Chondrocyte (in vitro differentiated cells): ENCODE results near the gene LMO1. TPM values are rescaled to one million over a fixed set of nuclear protein-coding genes. Genes with fewer than 3 reads are reported as not detected.

Experiments used
- DNase-seq: peaks from one replicate; pipeline ENCODE4 v3.0.0; 2021; ENCODE audit warnings: mixed read lengths, low spot score
- H3K27ac Mint-ChIP-seq: one replicate; pipeline ENCODE4 v1.8.0; 2021; ENCODE audit warnings: mild to moderate bottlenecking, moderate library complexity, mixed read lengths; ENCODE audit not compliant: unreplicated experiment
- H3K27me3 Mint-ChIP-seq: 2 replicates; pipeline ENCODE4 v1.8.0; 2021; ENCODE audit warnings: low read depth, mixed read lengths
- H3K36me3 Mint-ChIP-seq: 2 replicates; pipeline ENCODE4 v1.8.0; 2021; ENCODE audit warnings: low read depth, mixed read lengths
- H3K4me1 Mint-ChIP-seq: 2 replicates; pipeline ENCODE4 v1.8.0; 2021; ENCODE audit warnings: low read depth, mild to moderate bottlenecking, mixed read lengths
- H3K4me3 Mint-ChIP-seq: one replicate; pipeline ENCODE4 v1.8.0; 2021; ENCODE audit warnings: mild to moderate bottlenecking, moderate library complexity, mixed read lengths; ENCODE audit not compliant: unreplicated experiment
- H3K9me3 Mint-ChIP-seq: 2 replicates; pipeline ENCODE4 v1.8.0; 2021; ENCODE audit warnings: low read depth, mixed read lengths
- CTCF ChIP-seq: fragments of 200-600 bp; sonication (generic); IDR thresholded peaks from 2 replicates; pipeline ENCODE4 v1.5.0; 2021; ENCODE audit warnings: antibody characterized with exemption, mild to moderate bottlenecking, moderate library complexity
- total RNA-seq: library from RNA; stranded (reverse); gene quantifications from 3 replicates; pipeline ENCODE4 v1.2.1, GENCODE V29; 2021

LMO1 gene
- total RNA-seq, 1 donor from 2014 or later: not detected

- DNase-seq: no peak
- no peaks in the 10 kb centered on the region for H3K9me3 Mint-ChIP-seq
- TF ChIP-seq CTCF: peak; percentile 93
- no peaks in the 10 kb centered on the region for H3K4me1 Mint-ChIP-seq
- H3K36me3 Mint-ChIP-seq: no peaks in the 10 kb centered on the region
- H3K27ac Mint-ChIP-seq: no peak overlapping the region
- H3K4me3 Mint-ChIP-seq: no peak overlapping the region
- H3K27me3 Mint-ChIP-seq: peaks cover 44% of the 10 kb centered on the region
These were observed 71.4 kb downstream of the LMO1 start for GRCh38 chr11:8192016-8192895.

GRCh38 chr11:8190431-8190830, 73.2 kb downstream of the LMO1 start:
- Mint-ChIP-seq H3K4me1 (no peaks in the 10 kb centered on the region), H3K9me3 (peaks cover 3% of the 10 kb centered on the region), H3K36me3 (peaks cover 2% of the 10 kb centered on the region), H3K4me3 (no peak overlapping the region), H3K27ac (no peak overlapping the region), H3K27me3 (peaks cover 38% of the 10 kb centered on the region)
- no peak for TF ChIP-seq CTCF
- no peak for DNase-seq

GRCh38 chr11:8186429-8186828, 77.2 kb downstream of the LMO1 start:
- no peak overlapping the region for H3K4me3 Mint-ChIP-seq

GRCh38 chr11:8183111-8183510, 80.6 kb downstream of the LMO1 start:
- no peak for DNase-seq
- no peaks in the 10 kb centered on the region for H3K4me1 Mint-ChIP-seq
- H3K4me3 Mint-ChIP-seq: no peak overlapping the region
- H3K27me3 Mint-ChIP-seq: peaks cover 34% of the 10 kb centered on the region
- no peak for TF ChIP-seq CTCF
- peaks cover 2% of the 10 kb centered on the region for H3K36me3 Mint-ChIP-seq
- H3K27ac Mint-ChIP-seq: no peak overlapping the region
- H3K9me3 Mint-ChIP-seq: peaks cover 8% of the 10 kb centered on the region

More at GRCh38 chr11:8186429-8186828, 77.2 kb downstream of the LMO1 start:
- DNase-seq: no peak
- no peak overlapping the region for H3K27ac Mint-ChIP-seq
- peaks cover 2% of the 10 kb centered on the region for H3K36me3 Mint-ChIP-seq
- peaks cover 33% of the 10 kb centered on the region for H3K27me3 Mint-ChIP-seq
- TF ChIP-seq CTCF: no peak
- H3K4me1 Mint-ChIP-seq: no peaks in the 10 kb centered on the region
- peaks cover 8% of the 10 kb centered on the region for H3K9me3 Mint-ChIP-seq

- peaks cover 5% of the 10 kb centered on the region for H3K9me3 Mint-ChIP-seq
- H3K27me3 Mint-ChIP-seq: peaks cover 39% of the 10 kb centered on the region
- H3K4me1 Mint-ChIP-seq: no peaks in the 10 kb centered on the region
- TF ChIP-seq CTCF: no peak
- DNase-seq: no peak
- no peak overlapping the region for H3K4me3 Mint-ChIP-seq
- H3K36me3 Mint-ChIP-seq: no peaks in the 10 kb centered on the region
- no peak overlapping the region for H3K27ac Mint-ChIP-seq
These were observed 83.2 kb downstream of the LMO1 start for GRCh38 chr11:8180469-8180868.
